ENCODE measurements around the gene KCNQ1.

Gene KCNQ1

GRCh38 chr11:2801711-2802388, 357.0 kb downstream of the KCNQ1 start:
- no peak for DNase-seq

DNA sequence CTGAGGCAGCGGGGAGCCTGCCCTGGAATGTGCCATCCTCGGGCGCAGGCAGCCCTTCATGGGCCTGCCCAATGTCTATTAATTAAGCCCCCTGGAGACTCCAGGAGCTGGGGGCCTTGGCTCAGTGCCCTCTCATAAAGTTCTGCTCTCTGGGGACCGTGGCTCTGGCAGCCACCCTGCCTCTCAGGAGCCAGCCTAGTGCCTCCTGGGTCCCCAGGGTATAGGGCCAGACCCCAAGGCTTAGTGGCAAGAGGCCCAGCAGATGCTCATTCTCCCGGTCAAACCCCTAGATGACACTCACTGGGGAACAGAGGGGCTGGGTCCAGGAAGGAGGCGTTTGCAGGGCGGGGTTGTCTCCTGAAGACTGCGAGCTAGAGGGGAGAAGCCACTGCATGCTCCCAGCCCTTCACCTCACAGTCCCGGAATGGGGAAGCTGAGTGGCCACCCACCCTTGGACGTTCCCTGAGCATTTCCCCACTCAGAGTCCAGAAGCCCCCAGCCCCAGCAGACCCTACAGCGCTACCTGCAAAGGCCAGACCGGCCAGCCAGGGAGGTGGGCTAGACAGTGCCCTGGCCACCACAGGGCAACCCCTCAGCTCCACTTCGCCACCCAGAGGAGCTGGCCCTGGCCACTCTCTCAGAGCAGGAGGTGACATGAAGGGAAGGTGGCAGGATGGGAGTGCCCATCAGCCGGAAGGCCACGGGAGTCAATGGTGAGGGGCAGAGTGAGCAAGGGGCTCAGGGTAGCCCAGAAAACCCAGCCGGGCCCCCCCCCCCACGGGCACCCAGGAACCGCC, 357.8 kb downstream of the KCNQ1 start:
- no peak for DNase-seq

GRCh38 chr11:2803186-2804091, 358.6 kb downstream of the KCNQ1 start:
- no peak for DNase-seq

DNA sequence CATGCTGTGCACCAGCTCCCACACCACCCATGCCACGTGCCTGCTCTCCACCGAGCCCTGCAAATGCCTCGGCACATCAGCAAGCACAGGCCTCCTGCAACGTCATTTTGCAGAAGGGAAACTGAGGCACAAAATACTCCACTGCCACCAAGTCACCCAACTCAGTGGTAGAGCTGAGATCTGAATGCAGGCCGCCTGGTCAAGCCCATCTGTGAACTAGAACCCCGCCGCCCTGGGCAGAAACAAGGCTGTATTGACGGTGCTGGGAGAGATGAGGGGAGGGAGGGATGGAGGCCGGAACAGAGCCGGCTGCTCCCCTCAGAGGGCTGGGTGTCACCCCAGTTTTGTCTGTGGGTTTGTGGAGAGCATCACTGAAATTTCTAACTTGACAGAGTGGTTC, 359.4 kb downstream of the KCNQ1 start:
- no peak for DNase-seq

GRCh38 chr11:2804701-2805387, 360.0 kb downstream of the KCNQ1 start:
- no peak for DNase-seq

DNA sequence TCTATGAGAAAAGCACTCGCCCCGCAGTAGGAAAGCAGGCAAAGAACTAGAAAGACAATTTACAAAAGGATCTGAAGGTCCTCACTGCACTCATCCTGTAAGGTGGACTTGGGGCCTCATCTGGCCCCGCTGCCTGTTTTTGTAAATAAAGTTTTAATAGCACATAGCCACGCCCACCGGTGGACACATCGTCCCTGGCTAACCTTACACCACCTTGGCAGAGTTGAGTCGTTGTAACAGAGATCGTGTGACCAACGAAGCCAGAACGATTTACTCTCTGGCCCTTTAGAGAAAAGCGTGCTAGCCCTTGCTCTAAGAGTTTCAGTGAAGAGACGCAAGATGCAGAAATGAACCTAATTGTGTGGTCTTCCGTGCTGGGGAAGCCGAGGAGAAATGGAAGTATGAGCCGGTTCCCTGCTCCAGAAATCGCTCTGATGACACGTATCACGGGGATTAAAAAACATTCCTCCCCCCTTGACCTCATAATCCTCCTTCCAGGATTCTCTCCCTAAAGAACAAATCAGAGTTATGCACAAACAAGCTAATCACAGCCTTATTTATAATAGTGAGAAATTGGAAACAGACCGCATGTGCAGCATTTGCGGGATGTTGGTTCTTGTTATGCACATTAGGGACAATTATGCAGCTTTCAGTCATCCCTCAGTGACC, 360.7 kb downstream of the KCNQ1 start:
- DNase-seq = no peak

DNA sequence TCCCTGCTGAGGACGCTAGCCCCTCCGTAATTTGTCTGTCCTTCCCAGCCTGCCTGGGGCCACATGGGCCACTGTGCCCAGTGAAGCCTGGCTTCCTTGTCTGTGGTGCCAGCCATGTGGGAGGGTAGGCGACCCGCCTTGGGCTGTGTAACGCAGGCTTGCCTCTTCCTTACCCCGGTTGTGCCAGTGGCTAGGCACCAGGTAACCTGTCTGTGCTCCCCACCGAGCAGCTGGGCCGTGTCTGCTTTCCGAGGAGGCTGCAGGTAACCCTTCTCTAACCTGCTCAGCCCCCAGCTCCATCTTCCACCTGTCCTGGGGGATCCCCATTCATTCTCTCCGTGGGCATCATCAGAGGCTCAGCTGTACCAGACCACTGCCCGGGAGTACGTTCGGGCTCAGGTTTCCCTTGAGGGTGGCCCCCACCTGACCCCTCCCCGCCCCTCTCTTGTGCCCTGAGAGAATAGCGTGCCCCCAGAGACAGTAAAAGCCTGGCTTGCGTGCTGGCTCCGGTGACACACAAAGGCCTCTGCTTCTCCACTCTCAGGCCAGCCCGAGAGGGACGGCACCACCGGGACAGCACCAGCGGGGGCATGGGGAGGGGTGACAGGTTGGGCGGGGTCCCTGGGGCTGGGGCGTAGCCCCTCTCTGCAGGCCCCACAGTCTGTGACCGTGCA, 361.7 kb downstream of the KCNQ1 start:
- no peak for DNase-seq

GRCh38 chr11:2807025-2807681, 362.3 kb downstream of the KCNQ1 start:
- no peak for DNase-seq

- no peak for DNase-seq
These were observed 363.0 kb downstream of the KCNQ1 start for GRCh38 chr11:2807801-2808241.

GRCh38 chr11:2808850-2809846, 364.3 kb downstream of the KCNQ1 start:
- DNase-seq = no peak

DNA sequence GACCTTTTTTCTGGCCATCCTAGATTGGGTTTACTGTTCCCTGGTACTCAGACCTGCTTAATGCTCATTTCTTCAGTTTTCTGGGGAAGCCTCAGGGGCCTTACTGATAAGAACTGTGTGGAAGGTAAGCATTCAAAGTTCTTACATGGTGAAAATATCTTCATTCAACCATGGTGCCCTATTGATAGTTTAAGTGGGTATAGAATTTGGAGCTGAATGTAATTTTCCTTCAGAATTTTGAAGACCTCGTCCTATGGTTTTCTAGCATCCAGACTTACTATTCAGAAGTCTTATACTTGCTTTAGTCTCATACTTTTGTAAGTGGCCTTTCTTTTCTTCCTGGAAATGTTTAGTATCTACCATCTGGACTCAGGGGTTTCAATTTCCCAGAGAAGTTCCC, 365.0 kb downstream of the KCNQ1 start:
- DNase-seq = no peak

DNA sequence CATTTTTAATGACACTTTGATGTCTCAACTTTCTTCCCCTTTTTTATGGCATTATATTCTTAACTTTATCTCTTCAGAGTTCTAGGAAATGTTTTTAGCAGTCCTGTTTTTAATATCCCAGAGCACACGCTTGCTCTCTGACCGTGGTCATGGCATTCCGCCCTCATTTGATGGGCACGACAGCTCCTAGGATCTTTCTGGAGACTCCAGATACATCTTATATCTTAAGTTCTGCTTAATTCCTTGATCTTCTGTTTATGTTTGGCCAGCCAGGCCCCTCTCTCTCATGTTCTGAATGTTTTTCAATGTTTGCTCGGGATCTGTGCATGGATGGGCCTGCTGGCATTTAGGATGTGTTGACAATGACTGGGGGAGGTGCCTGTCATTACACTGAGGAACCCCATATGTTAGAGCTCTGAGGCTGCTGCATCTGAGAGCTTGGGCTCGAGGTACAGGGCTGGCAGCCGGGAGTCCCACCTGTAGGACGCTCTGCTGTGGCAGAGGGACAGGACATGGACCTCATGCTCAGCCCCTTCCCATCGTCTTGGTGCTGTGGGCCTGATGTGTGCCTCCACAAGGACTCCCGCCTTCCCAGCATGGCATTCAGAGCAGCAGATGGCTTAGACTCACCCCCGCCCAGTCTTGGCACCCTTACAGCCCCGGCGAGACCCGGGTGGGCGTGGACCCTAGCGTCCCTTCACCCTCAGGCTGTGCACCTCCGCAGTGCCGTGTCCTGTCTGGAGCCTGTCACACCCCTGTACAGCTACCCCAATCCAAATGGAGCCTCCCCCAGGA, 365.8 kb downstream of the KCNQ1 start:
- no peak for DNase-seq

DNA sequence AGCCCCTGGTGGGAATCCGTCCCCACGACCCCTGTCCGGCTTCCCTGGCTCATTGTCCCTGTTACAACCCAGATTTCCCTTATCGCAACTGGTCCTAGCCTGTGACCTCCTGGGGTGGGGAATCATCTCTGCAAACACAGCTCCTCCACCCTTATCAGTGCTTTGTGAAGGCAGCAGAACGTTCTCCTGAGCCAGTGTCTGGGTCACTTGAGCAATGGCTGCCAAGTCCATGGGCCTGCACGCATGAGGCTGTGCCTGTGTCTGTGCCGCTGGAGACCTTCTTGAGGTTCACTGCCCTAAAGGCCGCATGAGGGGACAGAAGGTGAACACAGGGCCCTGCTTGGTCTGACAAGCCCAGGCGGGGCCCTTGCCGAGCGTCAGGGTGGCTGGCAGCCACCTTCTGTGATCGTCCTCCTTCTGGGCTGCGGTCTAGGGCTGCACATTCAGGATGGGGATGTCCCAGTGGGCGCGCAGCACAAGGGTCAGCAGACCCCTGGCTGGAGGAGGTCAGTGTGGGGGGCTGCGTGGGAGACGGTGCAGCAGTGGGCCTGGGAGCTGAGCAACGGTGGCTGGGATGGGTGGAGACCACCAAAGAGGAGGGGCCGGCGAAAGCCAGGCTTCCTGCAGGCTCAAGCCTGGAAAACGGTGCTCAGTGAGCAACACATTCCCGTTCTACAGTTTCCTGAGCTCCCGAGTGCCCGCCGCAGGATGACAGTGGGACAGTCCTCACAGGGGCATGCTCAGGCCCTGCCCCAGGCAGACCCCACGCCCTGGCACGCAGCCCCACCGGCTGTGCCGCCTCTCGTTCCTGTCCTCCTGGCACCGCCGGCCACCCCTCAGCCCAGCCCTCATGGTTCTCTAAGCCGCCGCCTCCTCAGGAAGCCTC, 366.6 kb downstream of the KCNQ1 start:
- no peak for DNase-seq

DNA sequence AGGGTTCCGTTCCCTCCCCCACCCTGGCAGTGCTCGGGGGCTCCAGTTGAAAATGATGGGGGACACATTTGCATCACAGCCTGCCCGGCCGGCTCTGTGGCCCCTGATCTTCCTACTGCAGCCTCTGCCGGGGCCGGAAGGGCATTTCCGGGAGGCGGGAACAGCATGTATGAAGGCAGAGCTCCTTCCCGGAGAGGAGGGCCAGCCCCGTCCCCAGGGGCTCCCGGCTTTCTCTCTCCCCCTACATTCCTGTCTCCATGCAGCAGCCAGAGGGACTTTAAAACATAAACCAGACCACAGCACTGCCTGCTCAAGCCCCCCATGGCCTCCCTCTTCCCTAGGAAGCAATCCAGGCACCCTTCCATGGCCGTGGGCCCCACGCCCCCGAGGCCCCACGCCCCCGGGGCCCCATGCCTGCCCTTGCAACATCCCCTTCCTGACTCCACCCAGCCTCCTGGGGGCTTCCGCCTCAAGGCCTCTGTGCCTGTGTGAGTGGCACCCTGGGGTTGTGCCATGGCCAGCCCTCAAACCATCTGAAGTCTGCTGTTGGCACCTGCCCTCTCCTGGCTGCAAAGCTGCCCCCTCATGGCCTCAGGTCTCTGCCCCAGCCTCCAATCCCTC, 367.7 kb downstream of the KCNQ1 start:
- no peak for DNase-seq

- no peak for DNase-seq
These were observed 368.5 kb downstream of the KCNQ1 start for GRCh38 chr11:2813141-2813908.

DNA sequence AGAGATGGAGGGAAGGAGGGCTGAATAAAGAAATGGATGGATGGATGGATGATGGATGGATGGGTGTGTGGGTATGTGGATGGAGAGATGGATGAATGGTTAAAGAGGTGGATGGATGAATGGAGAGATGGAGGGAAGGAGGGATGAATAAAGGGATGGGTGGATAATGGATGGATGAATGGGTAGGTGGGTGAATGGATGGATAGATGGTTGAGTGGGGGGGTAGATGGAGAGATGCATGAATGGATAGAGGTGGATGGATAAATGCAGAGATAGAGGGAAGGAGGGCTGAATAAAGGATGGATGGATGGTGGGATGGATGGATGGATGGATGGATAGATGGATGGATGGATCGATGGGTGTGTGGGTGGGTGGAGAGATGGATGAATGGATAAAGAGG, 369.2 kb downstream of the KCNQ1 start:
- no peak for DNase-seq

DNA sequence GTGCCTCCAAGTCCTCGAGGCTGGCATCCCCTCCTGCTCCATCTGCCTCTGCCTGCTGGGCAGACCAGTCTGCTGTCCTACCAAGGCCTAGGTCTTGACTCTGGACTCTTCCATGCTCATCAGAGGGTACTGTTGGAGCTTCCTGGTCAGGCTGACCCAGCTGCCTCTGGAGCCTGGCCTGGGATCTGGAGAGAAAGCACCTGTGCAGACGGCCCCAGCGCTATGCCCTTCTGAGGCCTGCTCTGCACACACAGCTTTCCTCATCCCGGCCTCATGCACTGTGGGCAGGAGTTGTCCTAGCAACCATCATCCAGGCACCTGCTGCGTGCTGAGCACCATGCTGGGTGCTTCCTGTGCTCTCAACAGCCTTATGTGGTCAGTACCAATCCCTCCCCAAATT, 369.9 kb downstream of the KCNQ1 start:
- DNase-seq = no peak
